ENCODE measurements around the gene STOM. TPM values are rescaled to one million over a fixed set of nuclear protein-coding genes. Genes with fewer than 3 reads are reported as not detected.
A peak's percentile ranks its signal among the peaks of the same experiment; 100 is the strongest.

The STOM gene
- total RNA-seq, 2 donors from 2014 or later = 77.9 to 115 TPM

GRCh38 chr9:121319383-121319780, 50.7 kb downstream of the STOM start:
- H3K4me3 Mint-ChIP-seq = no peak overlapping the region
- DNase-seq = no peak
- peak overlapping the region; percentile 14 for H3K27ac Mint-ChIP-seq

GRCh38 chr9:121318631-121319382, 51.2 kb downstream of the STOM start:
- peak overlapping the region; percentile 14 for H3K27ac Mint-ChIP-seq
- DNase-seq = no peak
- no peak overlapping the region for H3K4me3 Mint-ChIP-seq

More at GRCh38 chr9:121319383-121319780, 50.7 kb downstream of the STOM start:
- no peak for ATAC-seq
- H3K9me3 ChIP-seq (ENCODE audit: control insufficient read depth, low read length, poor library complexity, severe bottlenecking) = no peaks in the 10 kb centered on the region
- Mint-ChIP-seq H3K27me3 (no peaks in the 10 kb centered on the region), H3K4me1 (peaks cover 15% of the 10 kb centered on the region), H3K36me3 (ENCODE audit: low read depth) (no peaks in the 10 kb centered on the region)

GRCh38 chr9:121317737-121318630, 52.1 kb downstream of the STOM start:
- H3K4me1 Mint-ChIP-seq = peaks cover 15% of the 10 kb centered on the region
- no peak for ATAC-seq
- H3K9me3 ChIP-seq (ENCODE audit: control insufficient read depth, low read length, poor library complexity, severe bottlenecking) = no peaks in the 10 kb centered on the region
- no peaks in the 10 kb centered on the region for H3K27me3 Mint-ChIP-seq
- H3K27ac Mint-ChIP-seq = no peak overlapping the region
- no peak for DNase-seq
- H3K36me3 Mint-ChIP-seq (ENCODE audit: low read depth) = no peaks in the 10 kb centered on the region
- H3K4me3 Mint-ChIP-seq = no peak overlapping the region

More at GRCh38 chr9:121318631-121319382, 51.2 kb downstream of the STOM start:
- no peaks in the 10 kb centered on the region for H3K27me3 Mint-ChIP-seq
- no peak for ATAC-seq
- H3K36me3 Mint-ChIP-seq (ENCODE audit: low read depth) = no peaks in the 10 kb centered on the region
- no peaks in the 10 kb centered on the region for H3K9me3 ChIP-seq (ENCODE audit: control insufficient read depth, low read length, poor library complexity, severe bottlenecking)
- peaks cover 15% of the 10 kb centered on the region for H3K4me1 Mint-ChIP-seq

GRCh38 chr9:121316852-121317373, 53.1 kb downstream of the STOM start:
- H3K27me3 Mint-ChIP-seq = no peaks in the 10 kb centered on the region
- no peak overlapping the region for H3K4me3 Mint-ChIP-seq
- H3K27ac Mint-ChIP-seq = no peak overlapping the region
- ATAC-seq (no peak), DNase-seq (no peak)
- H3K9me3 ChIP-seq (ENCODE audit: control insufficient read depth, low read length, poor library complexity, severe bottlenecking) = no peaks in the 10 kb centered on the region
- no peaks in the 10 kb centered on the region for H3K36me3 Mint-ChIP-seq (ENCODE audit: low read depth)
- H3K4me1 Mint-ChIP-seq = peaks cover 6% of the 10 kb centered on the region

GRCh38 chr9:121316378-121316777, 53.7 kb downstream of the STOM start:
- ATAC-seq (no peak), DNase-seq (no peak)
- peaks cover 6% of the 10 kb centered on the region for H3K4me1 Mint-ChIP-seq
- no peaks in the 10 kb centered on the region for H3K9me3 ChIP-seq (ENCODE audit: control insufficient read depth, low read length, poor library complexity, severe bottlenecking)
- peaks cover 4% of the 10 kb centered on the region for H3K36me3 Mint-ChIP-seq (ENCODE audit: low read depth)
- no peak overlapping the region for H3K27ac Mint-ChIP-seq
- H3K27me3 Mint-ChIP-seq = no peaks in the 10 kb centered on the region
- no peak overlapping the region for H3K4me3 Mint-ChIP-seq

GRCh38 chr9:121313458-121314152, 56.4 kb downstream of the STOM start:
- H3K36me3 Mint-ChIP-seq (ENCODE audit: low read depth) = peaks cover 4% of the 10 kb centered on the region

GRCh38 chr9:121312169-121312568, 57.9 kb downstream of the STOM start:
- no peak overlapping the region for H3K27ac Mint-ChIP-seq
- no peak overlapping the region for H3K4me3 Mint-ChIP-seq
- H3K36me3 Mint-ChIP-seq (ENCODE audit: low read depth) = peaks cover 4% of the 10 kb centered on the region
- H3K27me3 Mint-ChIP-seq = no peaks in the 10 kb centered on the region
- H3K9me3 ChIP-seq (ENCODE audit: control insufficient read depth, low read length, poor library complexity, severe bottlenecking) = no peaks in the 10 kb centered on the region
- no peaks in the 10 kb centered on the region for H3K4me1 Mint-ChIP-seq
- no peak for DNase-seq
- ATAC-seq = no peak

More at GRCh38 chr9:121313458-121314152, 56.4 kb downstream of the STOM start:
- no peak overlapping the region for H3K4me3 Mint-ChIP-seq
- H3K4me1 Mint-ChIP-seq = no peaks in the 10 kb centered on the region
- no peak overlapping the region for H3K27ac Mint-ChIP-seq
- H3K9me3 ChIP-seq (ENCODE audit: control insufficient read depth, low read length, poor library complexity, severe bottlenecking) = no peaks in the 10 kb centered on the region
- no peaks in the 10 kb centered on the region for H3K27me3 Mint-ChIP-seq
- DNase-seq = no peak
- ATAC-seq = no peak

GRCh38 chr9:121310571-121310970, 59.5 kb downstream of the STOM start:
- no peaks in the 10 kb centered on the region for H3K4me1 Mint-ChIP-seq
- H3K4me3 Mint-ChIP-seq = no peak overlapping the region
- DNase-seq = no peak
- no peak overlapping the region for H3K27ac Mint-ChIP-seq
- no peaks in the 10 kb centered on the region for H3K27me3 Mint-ChIP-seq
- no peaks in the 10 kb centered on the region for H3K9me3 ChIP-seq (ENCODE audit: control insufficient read depth, low read length, poor library complexity, severe bottlenecking)
- no peak for ATAC-seq
- peaks cover 4% of the 10 kb centered on the region for H3K36me3 Mint-ChIP-seq (ENCODE audit: low read depth)

- no peak for ATAC-seq
- peak overlapping the region; percentile 45 for H3K27ac Mint-ChIP-seq
- DNase-seq = no peak
- no peaks in the 10 kb centered on the region for H3K27me3 Mint-ChIP-seq
- H3K4me1 Mint-ChIP-seq = no peaks in the 10 kb centered on the region
- H3K4me3 Mint-ChIP-seq = no peak overlapping the region
- no peaks in the 10 kb centered on the region for H3K9me3 ChIP-seq (ENCODE audit: control insufficient read depth, low read length, poor library complexity, severe bottlenecking)
- peaks cover 4% of the 10 kb centered on the region for H3K36me3 Mint-ChIP-seq (ENCODE audit: low read depth)
Observed at GRCh38 chr9:121309833-121310425, 60.1 kb downstream of the STOM start.

- no peaks in the 10 kb centered on the region for H3K4me1 Mint-ChIP-seq
- H3K27me3 Mint-ChIP-seq = no peaks in the 10 kb centered on the region
- no peak overlapping the region for H3K4me3 Mint-ChIP-seq
- peaks cover 4% of the 10 kb centered on the region for H3K36me3 Mint-ChIP-seq (ENCODE audit: low read depth)
- no peaks in the 10 kb centered on the region for H3K9me3 ChIP-seq (ENCODE audit: control insufficient read depth, low read length, poor library complexity, severe bottlenecking)
- DNase-seq (no peak), ATAC-seq (no peak)
- H3K27ac Mint-ChIP-seq = no peak overlapping the region
Observed at GRCh38 chr9:121309171-121309570, 60.9 kb downstream of the STOM start.

- no peak overlapping the region for H3K4me3 Mint-ChIP-seq
- H3K36me3 Mint-ChIP-seq (ENCODE audit: low read depth) = peaks cover 4% of the 10 kb centered on the region
- H3K27me3 Mint-ChIP-seq = no peaks in the 10 kb centered on the region
- H3K4me1 Mint-ChIP-seq = no peaks in the 10 kb centered on the region
- no peak overlapping the region for H3K27ac Mint-ChIP-seq
- H3K9me3 ChIP-seq (ENCODE audit: control insufficient read depth, low read length, poor library complexity, severe bottlenecking) = no peaks in the 10 kb centered on the region
- ATAC-seq = no peak
- no peak for DNase-seq
Observed at GRCh38 chr9:121308765-121309164, 61.3 kb downstream of the STOM start.

- H3K27ac Mint-ChIP-seq = no peak overlapping the region
- no peaks in the 10 kb centered on the region for H3K4me1 Mint-ChIP-seq
- no peak for ATAC-seq
Observed at GRCh38 chr9:121307976-121308375, 62.1 kb downstream of the STOM start.

More at GRCh38 chr9:121307976-121308375, 62.1 kb downstream of the STOM start:
- Mint-ChIP-seq H3K36me3 (ENCODE audit: low read depth) (peaks cover 4% of the 10 kb centered on the region), H3K4me3 (no peak overlapping the region), H3K27me3 (no peaks in the 10 kb centered on the region)
- DNase-seq = no peak
- H3K9me3 ChIP-seq (ENCODE audit: control insufficient read depth, low read length, poor library complexity, severe bottlenecking) = no peaks in the 10 kb centered on the region
